Fibroblast of skin of back (primary cell): ENCODE data around the gene POLE.
"Not testable (repeated sequence)": the region's sequence is repeated elsewhere in the genome, so short reads cannot be mapped to it uniquely, and the experiment has no call there.

ENCODE experiments used
- DNase-seq: peaks from one replicate; pipeline ENCODE4 v3.0.0-alpha.2; 2013

POLE gene

DNA sequence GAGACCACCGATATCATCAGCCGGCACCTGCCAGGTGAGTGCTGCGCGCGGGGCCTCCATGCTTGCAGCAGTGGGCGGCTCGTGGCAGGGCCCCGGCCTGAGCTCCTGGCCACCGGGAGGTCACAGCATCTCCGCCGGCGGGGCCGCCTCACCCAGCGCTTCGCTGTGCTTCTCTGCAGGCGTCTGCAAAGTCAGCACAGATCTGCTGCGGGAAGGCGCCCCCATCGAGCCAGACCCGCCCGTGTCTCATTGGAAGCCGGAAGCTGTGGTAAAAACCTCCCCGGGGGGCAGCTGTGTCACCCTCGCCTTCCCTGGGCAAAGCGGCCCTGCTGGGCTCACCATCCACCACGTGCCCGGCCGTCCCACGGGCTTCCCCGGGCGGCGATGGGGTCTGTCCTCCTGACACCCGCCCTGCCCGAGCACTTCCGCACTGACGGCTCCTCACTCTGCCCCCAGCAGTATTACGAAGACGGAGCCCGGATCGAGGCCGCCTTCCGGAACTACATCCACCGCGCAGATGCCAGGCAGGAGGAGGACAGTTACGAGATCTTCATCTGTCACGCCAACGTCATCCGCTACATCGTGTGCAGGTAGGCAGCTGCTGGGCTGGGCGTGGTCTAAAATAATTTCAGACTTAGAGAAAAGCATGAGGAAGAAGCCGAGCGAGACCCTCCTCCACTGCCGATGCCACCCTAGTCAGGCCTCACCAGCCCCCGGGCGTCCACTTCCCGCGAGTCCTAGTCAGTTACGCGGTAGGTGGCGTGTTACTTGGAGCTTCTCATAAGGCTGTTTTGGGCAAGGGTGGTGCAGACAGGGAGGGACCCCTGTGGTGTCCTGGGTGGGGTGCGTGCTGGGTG, 30.6 kb upstream of the POLE start:
- no peak for DNase-seq

DNA sequence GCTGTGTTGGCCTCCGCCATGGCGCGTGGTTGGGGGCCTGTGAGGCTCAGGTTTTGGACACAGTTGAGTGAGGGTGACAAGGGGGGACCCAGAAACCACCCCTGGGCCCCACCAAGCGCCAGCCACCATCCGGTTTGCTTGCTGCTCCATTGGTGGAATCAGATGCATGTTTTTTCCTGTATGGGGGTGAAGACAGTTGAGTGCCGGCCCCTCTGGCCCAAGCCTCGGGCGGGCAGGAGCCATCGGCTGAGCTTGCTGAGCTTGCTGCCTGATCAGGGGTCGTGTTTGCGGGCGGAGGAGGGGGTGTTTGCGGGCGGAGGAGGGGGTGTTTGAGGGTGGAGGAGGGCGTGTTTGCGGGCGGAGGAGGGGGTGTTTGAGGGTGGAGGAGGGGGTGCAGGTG, 29.9 kb upstream of the POLE start:
- no peak for DNase-seq

DNA sequence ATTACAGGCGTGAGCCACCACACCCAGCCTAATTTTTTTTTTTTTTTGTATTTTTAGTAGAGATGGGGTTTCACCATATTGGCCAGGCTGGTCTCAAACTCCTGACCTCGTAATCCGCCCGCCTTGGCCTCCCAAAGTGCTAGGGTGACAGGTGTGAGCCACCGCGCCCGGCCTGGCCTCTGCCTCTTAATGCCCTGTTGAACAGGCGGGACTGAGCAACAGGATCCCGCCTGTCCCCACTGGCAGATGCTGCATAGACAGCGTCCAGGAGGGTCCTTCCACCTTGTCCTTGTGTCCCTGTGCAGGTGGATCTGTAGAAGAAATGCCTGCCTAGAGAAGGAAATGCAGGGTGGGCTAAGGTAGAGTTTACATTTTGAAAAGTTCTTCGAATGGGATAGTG, 29.2 kb upstream of the POLE start:
- no peak for DNase-seq

DNA sequence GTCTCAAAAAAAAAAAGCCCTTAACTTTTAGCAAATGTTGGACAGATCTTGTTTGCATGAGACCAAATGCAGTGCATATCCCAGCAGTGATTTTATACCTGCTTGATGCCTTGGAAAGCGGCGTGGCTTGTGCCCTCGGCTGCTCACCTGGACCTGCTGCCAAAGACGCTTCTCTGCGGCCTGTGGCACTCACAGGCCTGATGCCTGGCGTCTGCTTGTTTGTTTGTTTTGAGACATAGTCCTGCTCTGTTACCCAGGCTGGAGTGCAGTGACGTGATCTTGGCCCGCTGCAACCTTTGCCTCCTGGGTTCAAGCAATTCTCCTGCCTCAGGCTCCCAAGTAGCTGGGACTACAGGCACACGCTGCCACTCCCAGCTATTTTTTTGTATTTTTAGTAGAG, 28.7 kb upstream of the POLE start:
- DNase-seq, result no peak

DNA sequence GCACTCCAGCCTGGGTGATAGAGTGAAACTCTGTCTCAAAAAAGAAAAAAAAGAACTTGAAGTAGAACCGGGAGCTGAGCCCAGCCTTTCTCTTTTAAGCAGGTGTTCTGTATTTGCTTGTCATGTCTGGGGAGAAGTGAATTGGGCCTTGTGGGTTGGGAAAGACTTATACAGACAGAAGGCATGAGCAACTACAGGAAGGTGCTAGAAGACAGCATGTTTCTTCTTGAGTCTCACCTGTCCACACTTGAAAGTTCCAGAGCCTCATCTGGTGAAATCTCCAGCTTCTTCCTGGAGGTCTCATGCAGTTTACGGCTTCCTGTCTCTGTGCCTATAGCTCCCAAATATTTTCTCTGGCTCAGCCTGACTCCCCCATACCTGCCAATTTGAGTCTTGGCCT, 26.0 kb upstream of the POLE start:
- no peak for DNase-seq

DNA sequence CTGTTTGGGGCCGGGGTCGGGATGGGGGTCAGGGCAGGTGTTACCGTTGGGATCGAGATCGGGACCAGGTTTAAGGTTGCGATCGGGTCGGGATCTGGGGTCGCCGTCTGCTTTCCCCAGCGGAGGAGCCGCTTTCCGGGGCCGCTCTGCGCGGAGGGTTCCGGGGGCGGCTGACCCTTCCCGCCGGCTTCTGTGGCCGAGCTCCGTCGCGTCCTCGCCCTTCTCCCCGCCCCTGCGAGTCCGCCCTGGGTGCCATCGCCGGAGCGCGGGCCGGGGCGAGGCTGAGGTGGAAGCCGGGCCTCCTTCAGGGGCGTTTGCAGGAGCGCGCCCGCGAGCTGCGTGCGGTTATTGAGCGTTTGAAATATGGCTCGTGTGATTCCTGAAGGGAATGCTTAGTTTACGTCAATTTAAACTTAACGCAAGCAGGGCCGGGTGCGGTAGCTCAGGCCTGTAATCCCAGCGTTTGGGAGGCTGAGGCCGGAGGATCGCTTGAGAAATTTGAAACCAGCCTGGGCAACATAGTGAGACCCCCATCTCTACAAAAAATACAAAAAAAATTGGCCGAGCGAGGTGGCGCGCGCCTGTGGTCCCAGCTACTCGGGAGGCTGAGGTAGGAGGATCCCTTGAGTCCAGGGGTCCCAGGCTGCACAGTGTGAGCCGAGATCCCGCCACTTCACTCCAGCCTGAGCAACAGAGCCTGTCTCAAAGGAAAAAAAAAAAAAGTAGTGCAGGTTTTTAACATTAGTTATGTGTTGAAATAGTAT, 24.1 kb upstream of the POLE start:
- no peak for DNase-seq

DNA sequence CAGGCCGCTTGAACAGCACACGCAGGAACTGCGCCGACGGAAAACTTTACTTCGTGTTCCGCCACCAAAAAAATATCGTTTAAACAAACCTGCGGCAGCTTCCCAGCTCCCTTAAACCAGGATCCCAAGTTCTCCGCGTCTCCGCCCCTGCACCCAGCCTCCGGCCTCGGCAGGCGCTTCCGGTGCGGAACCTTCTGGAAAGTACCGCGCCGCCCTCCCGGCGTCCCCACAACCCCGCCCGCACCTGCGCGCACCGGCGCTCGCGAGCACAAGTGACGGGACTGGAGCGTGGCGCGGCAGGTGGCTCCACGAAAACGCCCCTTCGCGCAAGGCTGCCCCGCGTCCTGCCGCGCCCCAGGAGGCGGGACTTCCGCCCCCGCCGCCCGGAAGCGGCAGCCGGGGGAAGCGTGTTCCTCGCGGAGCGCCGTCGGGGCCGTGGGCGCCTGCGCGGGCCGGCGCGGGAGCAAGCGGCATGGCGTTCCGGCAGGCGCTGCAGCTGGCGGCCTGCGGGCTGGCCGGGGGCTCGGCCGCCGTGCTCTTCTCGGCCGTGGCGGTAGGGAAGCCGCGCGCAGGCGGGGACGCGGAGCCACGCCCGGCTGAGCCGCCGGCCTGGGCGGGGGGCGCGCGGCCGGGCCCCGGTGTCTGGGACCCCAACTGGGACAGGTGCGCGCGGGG, 23.4 kb upstream of the POLE start, which contains the start of gene PGAM5:
Gene PGAM5, plus strand, starts transcription at position 438 of the 675 bp plus-strand sequence. Its CDS starts 35 bp downstream, at position 473.
- DNase-seq, result peak; percentile 82

DNA sequence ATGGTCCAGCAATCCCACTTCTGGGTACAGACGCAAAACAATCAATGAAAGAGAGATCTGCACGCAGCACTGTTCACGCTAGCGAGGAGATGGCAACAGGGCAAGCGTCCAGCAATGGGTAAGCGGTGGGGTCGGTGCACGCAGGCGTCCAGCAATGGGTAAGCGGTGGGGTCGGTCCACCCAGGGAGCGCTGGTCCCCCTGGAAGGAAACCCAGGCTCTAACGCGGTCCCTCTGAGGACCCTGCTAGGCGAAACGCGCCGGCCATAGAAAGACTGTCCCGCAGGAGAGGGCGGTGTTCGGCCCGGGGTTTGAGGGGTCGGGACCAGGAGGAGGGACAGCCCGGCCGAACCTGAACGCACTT, 22.9 kb upstream of the POLE start:
- DNase-seq, result no peak

DNA sequence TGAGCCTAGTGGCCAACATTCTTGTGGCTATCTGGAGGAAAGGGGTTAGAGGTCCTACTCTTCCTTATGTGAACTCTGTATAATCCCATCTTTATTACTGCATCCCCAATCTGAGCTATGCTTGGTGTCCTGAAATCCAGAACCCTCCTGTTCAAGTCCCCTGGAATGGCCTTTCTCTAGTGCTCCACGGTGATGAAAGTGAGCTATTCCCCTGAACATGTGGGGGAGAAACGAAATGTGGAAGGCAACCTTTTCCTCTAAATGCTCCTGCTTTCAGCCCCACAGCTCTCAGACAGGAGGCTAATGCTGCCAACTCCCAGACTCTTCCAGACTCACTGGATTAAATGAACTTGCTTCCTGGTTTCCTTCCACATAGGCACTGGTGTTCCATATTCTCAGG, 21.0 kb upstream of the POLE start:
- no peak for DNase-seq

DNA sequence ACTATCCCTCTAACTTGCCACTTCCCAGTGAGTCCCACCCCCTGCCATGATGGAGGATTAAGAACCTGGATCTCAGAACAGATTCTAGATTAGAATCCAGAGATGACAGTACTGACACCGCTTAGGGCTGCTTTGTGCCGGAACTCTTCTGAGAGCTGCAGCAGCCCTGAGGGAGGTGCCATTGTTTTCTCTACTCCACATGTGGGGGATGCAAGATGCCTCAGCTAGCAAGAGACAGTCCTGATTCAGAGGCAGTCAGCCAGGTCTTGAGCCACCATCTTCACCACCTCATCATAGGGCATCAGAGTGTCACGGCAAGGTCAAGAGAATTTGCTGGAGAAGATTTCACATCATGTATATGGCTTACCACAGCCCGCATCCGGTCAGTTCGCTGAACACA, 20.1 kb upstream of the POLE start:
- DNase-seq, result no peak

DNA sequence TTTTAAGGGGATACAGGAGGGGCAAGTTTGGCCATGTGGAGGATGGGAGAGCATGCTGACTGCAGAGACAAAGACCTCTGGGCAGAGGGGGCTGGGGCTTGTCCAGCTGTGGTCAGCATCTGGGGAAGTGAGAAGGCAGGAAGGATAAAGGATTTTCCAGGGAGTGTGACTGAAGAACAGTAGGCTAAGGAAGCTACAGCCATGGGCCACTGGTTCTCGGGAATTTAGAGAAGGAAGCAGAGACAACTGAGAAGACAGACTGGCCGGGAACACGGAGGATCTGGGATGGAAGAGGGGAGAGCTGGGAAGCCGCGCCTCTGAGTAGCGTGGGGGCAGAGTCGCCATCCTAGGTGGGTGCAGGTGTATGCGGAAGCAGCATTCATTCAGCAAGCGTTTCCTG, 16.5 kb upstream of the POLE start:
- DNase-seq, result no peak

DNA sequence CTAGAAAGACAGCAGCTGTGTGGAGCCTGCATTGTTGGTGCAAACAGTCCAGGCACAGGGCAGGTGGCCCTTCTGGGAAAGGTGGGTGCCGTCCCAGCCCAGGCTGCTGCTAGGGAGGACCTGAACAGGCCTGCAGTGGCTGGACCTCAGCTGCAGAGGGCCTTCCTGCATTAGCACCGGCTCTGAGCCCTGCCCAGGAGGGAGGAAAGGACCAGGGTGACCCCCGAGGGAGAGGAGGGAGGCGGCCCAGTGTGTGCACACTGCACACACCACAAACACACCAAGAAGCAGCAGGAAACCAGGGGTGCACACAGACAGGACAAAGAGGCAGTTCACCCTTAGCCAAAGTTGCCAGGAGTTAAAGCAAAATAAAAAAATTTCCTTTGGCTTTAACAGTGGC, 15.5 kb upstream of the POLE start:
- no peak for DNase-seq

DNA sequence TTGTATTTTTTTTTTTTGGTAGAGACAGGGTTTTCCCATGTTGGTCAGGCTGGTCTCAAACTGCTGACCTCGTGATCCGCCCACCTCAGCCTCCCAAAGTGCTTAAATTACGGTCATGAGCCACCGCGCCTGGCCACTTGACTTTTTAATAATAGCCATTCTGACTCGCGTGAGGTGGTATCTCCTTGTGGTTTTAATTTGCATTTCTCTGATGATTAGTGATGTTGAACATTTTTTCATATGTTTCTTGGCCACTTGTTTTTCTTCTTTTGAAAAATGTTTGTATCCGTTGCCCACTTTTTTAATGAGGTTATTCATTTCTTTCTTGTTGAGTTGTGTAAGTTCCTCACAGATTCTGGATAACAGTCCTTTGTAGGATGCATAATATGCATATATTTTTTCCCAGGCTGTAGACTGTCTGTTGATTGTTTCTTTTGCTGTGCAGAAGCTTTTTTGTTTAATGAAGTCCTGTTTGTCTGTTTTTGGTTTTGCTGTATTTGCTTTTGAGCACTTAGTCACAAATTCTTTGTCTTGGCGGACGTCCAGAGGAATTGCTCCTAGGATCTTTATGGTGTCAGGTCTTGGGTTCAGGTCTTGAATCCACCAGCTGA, 13.2 kb upstream of the POLE start:
- DNase-seq, result peak; percentile 51

DNA sequence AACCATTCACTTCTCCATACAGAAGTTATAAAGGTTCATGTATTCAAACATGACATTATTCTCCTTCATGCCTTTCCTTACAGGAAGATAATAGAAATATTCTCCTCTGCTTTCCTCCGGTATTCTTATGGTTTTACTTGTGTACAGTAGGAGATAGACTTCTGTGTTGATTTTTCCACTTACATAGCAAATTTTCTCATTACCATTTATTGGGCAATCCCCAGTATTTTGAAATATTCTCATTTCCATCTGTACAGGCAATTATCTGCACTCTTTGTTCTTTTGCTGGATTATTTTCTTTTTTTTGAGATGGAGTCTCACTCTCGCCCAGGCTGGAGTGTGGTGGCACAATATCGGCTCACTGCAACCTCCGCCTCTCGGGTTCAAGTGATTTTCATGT, 11.2 kb upstream of the POLE start:
- no peak for DNase-seq

DNA sequence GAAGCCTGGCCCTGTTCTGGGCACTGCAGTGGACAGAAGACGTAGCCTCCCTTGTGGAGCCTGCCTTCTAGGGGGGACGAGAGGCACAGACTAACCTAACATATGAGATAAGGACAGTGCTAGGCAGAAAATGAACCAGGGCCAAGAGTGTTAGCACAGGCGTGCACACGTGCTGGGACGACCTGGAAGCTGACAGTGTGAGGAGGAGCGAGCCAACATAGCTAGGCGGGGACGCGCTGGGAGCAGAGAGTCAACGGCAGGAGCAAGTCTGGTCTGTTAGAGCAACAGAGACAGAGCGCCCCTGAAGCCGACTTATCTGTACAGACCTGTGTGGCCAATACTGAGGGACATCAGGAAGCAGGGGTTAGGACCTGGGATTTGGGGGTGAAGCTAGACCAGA, 8.3 kb upstream of the POLE start:
- no peak for DNase-seq

DNA sequence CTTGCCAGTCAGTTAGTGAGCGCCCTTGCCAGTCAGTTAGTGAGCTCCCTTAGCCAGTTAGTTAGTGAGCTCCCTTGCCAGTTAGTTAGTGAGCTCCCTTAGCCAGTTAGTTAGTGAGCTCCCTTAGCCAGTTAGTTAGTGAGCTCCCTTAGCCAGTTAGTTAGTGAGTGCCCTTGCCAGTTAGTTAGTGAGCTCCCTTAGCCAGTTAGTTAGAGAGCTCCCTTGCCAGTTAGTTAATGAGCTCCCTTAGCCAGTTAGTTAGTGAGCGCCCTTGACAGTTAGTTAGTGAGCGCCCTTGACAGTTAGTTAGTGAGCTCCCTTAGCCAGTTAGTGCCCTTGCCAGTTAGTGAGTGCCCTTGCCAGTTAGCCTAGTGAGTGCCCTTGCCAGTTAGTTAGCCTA, 7.7 kb upstream of the POLE start:
- not testable (repeated sequence) for DNase-seq

DNA sequence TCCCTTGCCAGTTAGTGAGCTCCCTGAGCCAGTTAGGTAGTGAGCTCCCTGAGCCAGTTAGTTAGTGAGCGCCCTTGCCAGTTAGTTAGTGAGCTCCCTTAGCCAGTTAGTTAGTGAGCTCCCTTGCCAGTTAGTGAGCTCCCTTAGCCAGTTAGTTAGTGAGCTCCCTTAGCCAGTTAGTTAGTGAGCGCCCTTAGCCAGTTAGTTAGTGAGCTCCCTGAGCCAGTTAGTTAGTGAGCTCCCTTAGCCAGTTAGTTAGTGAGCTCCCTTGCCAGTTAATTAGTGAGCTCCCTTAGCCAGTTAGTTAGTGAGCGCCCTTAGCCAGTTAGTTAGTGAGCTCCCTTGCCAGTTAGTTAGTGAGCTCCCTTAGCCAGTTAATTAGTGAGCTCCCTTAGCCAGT, 4.9 kb upstream of the POLE start:
- not testable (repeated sequence) for DNase-seq

DNA sequence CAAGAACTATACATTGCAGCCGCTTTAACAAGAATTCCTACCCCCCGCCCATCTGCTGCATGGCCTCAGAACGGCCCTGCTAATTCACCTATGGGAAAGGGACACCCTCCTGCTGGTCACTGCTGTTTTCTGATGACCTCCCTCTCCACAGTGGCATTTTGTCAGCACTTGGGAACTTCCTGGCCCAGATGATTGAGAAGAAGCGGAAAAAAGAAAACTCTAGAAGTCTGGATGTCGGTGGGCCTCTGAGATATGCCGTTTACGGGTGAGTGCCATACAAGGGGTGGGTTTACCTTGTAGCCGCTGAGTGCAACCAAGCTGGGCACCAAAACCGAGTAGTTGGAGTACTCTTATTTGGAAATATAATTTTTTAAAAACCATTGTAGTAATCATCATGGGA, 3.0 kb upstream of the POLE start:
- no peak for DNase-seq

DNA sequence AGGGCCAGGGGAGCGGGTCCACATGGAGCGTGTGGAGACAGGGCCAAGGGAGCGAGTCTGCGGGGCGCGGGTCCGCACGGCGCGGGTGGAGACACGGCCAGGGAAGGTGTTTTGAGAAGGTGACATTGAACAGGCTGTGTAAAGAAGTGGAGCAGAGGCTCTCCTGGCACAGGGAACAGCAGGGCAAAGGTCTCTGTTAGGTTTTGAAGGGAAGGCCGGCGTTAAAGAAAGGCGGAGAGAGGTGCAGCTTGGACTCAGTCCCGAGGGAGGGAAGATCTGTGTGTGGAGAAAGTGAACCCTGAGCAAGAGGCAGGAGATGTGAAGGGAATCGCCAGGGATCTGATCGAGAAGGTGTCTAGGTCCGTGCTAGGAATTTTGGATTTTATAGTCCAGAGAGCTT, 2.1 kb upstream of the POLE start:
- no peak for DNase-seq

DNA sequence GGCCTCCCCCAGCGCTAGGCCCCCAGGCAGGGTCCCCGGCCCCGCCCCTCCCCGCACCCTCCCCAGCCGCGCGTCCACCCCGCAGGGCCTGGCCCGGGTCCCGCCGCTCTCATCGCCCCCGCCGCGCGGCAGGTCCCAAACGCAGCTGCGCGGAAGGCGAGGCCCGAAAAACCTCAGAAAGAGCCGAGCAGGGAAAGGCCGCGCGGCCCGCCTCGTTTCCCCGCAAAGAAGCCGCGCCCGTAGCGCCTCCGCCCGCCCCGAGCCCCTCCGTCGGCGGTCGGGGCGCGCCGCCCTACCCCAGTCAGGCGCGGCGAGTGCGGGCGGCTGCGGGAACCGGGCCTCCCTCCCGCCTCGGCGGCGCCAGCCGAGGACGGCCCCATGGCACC, 324 bp downstream of the POLE start:
- peak; percentile 17 for DNase-seq

DNA sequence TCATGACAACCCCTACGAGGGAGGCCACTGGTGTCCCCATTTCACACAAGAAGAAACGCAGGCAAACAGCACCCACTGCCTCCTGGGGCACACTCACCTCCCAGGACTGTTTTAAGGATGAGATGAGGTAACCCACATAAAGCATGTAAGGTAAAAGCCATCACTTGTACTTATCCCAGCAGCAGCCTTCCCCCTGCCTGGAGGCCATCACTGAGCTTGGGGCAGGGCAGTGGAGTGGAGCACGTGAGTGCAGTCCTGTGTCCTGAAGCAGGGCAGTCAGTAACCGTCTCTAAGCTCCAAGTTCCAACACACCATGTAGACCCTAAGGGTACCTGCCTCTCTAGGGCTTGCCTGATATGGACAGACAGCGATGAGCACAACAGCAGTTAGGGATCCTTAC, 1.7 kb downstream of the POLE start:
- no peak for DNase-seq

DNA sequence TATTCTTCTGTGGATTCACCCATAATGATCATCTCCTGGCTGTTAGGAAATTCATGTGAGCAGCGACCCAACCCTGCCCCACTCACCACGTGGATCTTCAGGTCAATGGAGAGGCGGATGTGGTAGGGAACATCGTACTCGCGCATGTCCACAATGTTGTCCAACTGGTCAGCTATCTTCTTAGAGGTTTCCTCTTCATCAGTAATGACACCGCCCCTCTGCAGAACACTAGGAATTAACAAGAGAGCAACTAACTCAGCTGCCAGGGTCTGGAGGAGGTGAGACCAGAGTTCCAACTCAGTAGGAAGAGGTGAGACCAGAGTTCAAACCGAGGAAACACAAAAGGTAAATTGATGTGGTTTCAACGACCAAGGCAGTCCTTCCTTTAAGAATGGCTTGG, 9.7 kb downstream of the POLE start:
- no peak for DNase-seq

DNA sequence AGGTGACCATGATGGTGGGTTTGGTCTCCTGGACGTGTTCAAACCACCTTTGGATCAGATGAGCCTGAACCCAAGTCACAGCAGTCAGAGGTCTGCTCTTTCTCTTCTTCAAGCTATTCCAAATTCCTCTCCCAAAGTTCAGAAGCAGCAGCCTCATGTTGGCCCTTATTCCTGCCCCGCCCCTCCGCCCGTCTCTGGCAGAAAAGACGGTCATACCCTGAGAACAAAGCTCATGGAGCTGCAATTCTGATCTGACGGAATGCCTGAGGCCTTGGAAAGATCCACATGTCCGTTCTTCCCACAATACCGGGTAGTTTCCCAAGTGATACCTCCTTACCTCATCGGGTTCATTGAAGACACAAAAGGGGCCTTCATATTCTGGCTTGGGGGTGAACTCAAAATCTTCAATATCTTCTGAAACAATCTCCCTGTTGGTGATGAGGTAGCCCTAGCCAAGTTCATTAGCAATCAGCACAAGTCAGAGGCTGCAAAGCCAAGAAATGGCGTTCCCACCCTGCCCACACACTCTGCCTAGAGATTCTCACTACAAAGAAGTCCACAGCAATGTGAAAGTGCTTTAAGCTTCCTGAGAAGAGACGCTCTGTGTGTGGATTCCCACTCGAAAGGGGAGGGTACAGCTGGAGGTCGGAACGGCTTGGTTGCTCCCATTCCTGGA, 11.2 kb downstream of the POLE start:
- no peak for DNase-seq
